Sigmoid colon (tissue), 3 donors: Measurements from ENCODE around the gene SLC37A4.

ENCODE experiments used
- CTCF ChIP-seq, 4 experiments: fragments of 450-650 bp in 3 of 4; fragments of 200-600 bp in 1 of 4; IDR thresholded peaks; one replicate each; pipeline ENCODE4 v1.5.1; 2016 to 2019; ENCODE audit warnings: antibody characterized with exemption in 4 of 4, mild to moderate bottlenecking in 3 of 4, moderate library complexity in 2 of 4
- POLR2A ChIP-seq, 2 donors: fragments of 450-650 bp; IDR thresholded peaks; one replicate each; pipeline ENCODE4 v1.6.1; 2016; ENCODE audit warnings: antibody characterized with exemption in 2 of 2, mild to moderate bottlenecking in 2 of 2, moderate library complexity in 2 of 2

GRCh38 chr11:118998388-118998717 is 32.3 kb downstream of the SLC37A4 start:
- TF ChIP-seq CTCF (IDR thresholded peaks at IDR 0.05) (no peak), POLR2A (IDR thresholded peaks at IDR 0.05) (no peak)
